ENCODE data around the gene STAP1.

Gene STAP1

DNA sequence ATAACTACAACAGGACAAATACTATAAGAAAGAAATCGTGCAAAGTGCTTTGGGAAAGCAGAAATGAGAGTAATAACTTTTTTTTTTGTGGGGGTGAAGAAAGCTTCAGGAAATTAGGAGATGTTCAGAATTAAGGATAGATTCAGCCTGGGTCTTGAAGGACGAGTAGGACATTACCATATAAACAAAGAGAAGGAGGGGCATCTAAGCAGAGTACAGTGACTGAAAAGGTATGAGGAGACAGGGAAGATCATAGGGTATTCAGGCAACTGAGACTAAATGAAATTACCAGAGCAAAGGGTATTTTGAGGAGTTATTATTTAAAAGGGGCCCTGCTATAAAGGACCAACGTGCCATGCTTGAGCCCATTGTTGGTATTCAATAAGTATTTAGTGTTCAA is 3.1 kb upstream of the STAP1 start:
- TF ChIP-seq, protein P1, sequence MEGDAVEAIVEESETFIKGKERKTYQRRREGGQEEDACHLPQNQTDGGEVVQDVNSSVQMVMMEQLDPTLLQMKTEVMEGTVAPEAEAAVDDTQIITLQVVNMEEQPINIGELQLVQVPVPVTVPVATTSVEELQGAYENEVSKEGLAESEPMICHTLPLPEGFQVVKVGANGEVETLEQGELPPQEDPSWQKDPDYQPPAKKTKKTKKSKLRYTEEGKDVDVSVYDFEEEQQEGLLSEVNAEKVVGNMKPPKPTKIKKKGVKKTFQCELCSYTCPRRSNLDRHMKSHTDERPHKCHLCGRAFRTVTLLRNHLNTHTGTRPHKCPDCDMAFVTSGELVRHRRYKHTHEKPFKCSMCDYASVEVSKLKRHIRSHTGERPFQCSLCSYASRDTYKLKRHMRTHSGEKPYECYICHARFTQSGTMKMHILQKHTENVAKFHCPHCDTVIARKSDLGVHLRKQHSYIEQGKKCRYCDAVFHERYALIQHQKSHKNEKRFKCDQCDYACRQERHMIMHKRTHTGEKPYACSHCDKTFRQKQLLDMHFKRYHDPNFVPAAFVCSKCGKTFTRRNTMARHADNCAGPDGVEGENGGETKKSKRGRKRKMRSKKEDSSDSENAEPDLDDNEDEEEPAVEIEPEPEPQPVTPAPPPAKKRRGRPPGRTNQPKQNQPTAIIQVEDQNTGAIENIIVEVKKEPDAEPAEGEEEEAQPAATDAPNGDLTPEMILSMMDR (IDR thresholded peaks at IDR 0.05; ENCODE audit: insufficient read depth, low read depth, low read length, missing control alignments): no peak
- no peak overlapping the region for H3K4me3 ChIP-seq (ENCODE audit: low read length)
- DNase-seq (ENCODE audit: low read depth): no peak

DNA sequence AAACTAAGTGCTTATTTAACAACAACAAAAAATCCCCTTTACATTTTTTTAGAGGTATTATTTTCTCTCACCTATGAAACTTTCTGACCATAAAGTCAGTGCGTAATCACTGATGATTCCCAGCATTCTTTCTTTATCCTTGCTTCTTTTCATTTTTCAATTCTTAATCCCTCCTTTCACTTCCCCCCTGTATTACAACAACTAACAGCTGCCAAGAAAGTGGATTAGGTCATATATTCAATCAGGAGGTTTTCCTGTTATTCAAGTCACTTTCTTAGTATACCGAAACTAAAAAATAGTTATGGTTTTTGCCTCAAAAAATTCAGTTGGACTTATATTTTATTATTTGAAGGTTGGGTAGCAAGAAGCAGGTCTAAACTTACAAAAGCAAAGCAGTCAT is 2.1 kb upstream of the STAP1 start:
- H3K4me3 ChIP-seq (ENCODE audit: low read length): no peak overlapping the region
- no peak for DNase-seq (ENCODE audit: low read depth)
- TF ChIP-seq, protein P1 (IDR thresholded peaks at IDR 0.05; ENCODE audit: insufficient read depth, low read depth, low read length, missing control alignments): no peak

DNA sequence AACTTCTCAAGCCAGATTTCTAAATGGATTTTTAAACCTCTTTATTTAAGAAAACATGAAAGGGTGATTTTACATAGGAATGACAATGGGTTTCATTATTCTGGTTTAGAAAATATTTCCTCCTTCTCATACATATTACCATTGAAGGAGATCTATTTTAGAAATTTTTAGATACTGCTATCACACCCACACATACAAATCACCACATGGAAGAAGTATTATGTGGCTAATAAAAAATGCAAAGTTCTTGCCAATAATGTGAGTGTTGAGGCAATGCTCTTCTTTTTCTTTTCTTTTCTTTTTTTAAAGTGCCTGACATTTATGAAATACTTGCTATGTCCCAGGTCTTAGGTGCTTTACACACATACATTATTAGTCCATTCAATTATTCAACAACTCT is 6.8 kb downstream of the STAP1 start:
- DNase-seq (ENCODE audit: low read depth): no peak
- TF ChIP-seq, protein P1 (IDR thresholded peaks at IDR 0.05; ENCODE audit: insufficient read depth, low read depth, low read length, missing control alignments): no peak

DNA sequence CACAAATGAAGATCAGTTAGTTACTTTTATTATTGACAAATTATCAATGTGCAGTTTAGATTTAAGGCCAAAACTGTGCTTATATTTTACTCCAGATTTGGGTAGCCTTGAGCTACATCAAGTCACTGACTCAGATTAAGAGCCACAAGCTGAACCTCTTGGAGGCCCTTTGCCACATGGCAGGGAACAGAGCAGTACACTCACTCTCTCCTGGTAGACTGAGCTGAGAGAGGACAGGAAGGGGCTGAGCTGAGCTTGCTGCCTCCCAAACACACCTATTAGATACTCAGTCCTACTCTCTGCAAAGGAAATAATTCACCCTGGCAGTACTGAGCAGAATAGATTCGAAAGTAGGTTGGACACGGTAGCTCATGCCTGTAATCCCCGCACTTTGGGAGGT is 7.8 kb downstream of the STAP1 start:
- no peak overlapping the region for H3K4me3 ChIP-seq (ENCODE audit: low read length)
- TF ChIP-seq, protein P1 (IDR thresholded peaks at IDR 0.05; ENCODE audit: insufficient read depth, low read depth, low read length, missing control alignments): no peak
- no peak for DNase-seq (ENCODE audit: low read depth)

More for the DNA sequence above, 6.8 kb downstream of the STAP1 start:
- H3K4me3 ChIP-seq (ENCODE audit: low read length): no peak overlapping the region

DNA sequence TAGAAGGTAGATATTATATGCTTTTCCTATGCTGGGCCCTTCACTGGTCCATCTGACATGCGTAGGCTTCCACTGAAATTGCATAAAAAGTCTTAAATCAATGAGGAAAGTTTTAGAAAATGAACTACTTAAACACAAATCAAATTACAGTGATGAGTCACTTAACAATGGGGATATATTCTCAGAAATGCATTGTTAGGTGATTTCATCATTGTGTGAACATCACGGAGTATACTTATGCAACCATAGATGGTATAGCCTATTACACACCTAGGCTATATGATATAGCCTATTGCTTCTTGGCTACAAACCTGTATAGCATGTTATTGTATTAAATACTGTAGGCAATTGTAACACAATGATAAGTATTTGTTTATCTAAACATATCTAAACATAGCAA is 10.3 kb downstream of the STAP1 start:
- TF ChIP-seq, protein P1 (IDR thresholded peaks at IDR 0.05; ENCODE audit: insufficient read depth, low read depth, low read length, missing control alignments): no peak
- no peak overlapping the region for H3K4me3 ChIP-seq (ENCODE audit: low read length)
- DNase-seq (ENCODE audit: low read depth): peak; percentile 88

DNA sequence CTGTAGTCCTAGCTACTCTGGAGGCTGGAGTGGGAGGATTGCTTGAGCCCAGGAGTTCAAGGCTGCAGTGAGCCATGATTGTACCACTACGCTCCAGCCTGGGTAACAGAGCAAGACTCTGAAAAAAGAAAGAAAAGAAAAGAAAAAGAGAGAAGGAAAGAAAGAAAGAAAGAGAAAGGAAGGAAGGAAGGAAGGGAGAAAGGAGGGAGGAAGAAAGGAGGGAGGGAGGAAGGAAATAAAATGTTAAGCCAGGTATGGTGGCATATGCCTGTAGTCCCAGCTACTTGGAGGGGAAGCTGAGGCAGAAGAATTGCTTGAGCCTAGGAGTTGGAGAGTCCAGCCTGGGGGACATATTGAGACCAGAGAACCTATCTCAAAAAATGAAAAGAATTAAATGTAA is 12.0 kb downstream of the STAP1 start:
- no peak overlapping the region for H3K4me3 ChIP-seq (ENCODE audit: low read length)
- no peak for DNase-seq (ENCODE audit: low read depth)
- TF ChIP-seq, protein P1 (IDR thresholded peaks at IDR 0.05; ENCODE audit: insufficient read depth, low read depth, low read length, missing control alignments): no peak

DNA sequence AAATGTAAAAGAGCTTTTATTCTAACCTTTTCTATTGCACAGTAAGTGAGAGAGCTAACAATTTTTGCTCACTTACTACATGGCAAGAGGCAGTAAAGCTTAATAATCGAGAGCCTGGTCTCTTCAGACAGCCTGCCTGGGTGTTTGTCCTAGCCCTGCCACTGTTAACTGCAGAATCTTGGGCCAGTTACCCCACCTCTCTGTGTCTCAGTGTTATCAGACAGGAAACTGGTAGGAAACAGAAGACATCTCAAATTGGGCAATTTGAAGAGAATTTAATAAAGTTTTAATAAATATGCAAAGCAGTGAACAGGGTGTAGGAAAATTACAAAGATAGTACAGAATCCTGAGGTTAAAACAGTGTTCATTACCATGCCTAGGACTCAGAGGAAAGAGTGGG is 13.4 kb downstream of the STAP1 start:
- H3K4me3 ChIP-seq (ENCODE audit: low read length): no peak overlapping the region
- TF ChIP-seq, protein P1 (IDR thresholded peaks at IDR 0.05; ENCODE audit: insufficient read depth, low read depth, low read length, missing control alignments): no peak
- DNase-seq (ENCODE audit: low read depth): no peak
